Measurements from ENCODE around the gene TCF20.

The TCF20 gene

GRCh38 chr22:42300259-42301076 lies 30.0 kb upstream of the TCF20 start:
- DNase-seq (ENCODE audit: low read depth), result no peak

GRCh38 chr22:42299586-42300258 lies 29.3 kb upstream of the TCF20 start:
- DNase-seq (ENCODE audit: low read depth), result peak; percentile 23

- DNase-seq (ENCODE audit: low read depth), result no peak
Measured at GRCh38 chr22:42298746-42299145, 28.3 kb upstream of the TCF20 start.

- no peak for DNase-seq (ENCODE audit: low read depth)
Measured at GRCh38 chr22:42297778-42298177, 27.3 kb upstream of the TCF20 start.

GRCh38 chr22:42296883-42297282 lies 26.4 kb upstream of the TCF20 start:
- no peak for DNase-seq (ENCODE audit: low read depth)

- DNase-seq (ENCODE audit: low read depth), result no peak
Measured at GRCh38 chr22:42296381-42296853, 26.0 kb upstream of the TCF20 start.

GRCh38 chr22:42294034-42294985 lies 23.9 kb upstream of the TCF20 start:
- DNase-seq (ENCODE audit: low read depth), result no peak

GRCh38 chr22:42292732-42293520 lies 22.5 kb upstream of the TCF20 start:
- no peak for DNase-seq (ENCODE audit: low read depth)

GRCh38 chr22:42291287-42291686 lies 20.8 kb upstream of the TCF20 start:
- DNase-seq (ENCODE audit: low read depth), result no peak

- no peak for DNase-seq (ENCODE audit: low read depth)
Measured at GRCh38 chr22:42289671-42290541, 19.5 kb upstream of the TCF20 start.

GRCh38 chr22:42288791-42289190 lies 18.3 kb upstream of the TCF20 start:
- DNase-seq (ENCODE audit: low read depth), result no peak

- no peak for DNase-seq (ENCODE audit: low read depth)
Measured at GRCh38 chr22:42287174-42287890, 16.9 kb upstream of the TCF20 start.

GRCh38 chr22:42286205-42286604 lies 15.8 kb upstream of the TCF20 start:
- no peak for DNase-seq (ENCODE audit: low read depth)

GRCh38 chr22:42285604-42286003 lies 15.2 kb upstream of the TCF20 start:
- no peak for DNase-seq (ENCODE audit: low read depth)

GRCh38 chr22:42284643-42285181 lies 14.3 kb upstream of the TCF20 start:
- no peak for DNase-seq (ENCODE audit: low read depth)

GRCh38 chr22:42284202-42284591 lies 13.7 kb upstream of the TCF20 start:
- no peak for DNase-seq (ENCODE audit: low read depth)

GRCh38 chr22:42283278-42284201 lies 13.1 kb upstream of the TCF20 start:
- DNase-seq (ENCODE audit: low read depth), result peak; percentile 33

- DNase-seq (ENCODE audit: low read depth), result no peak
Measured at GRCh38 chr22:42282943-42283277, 12.5 kb upstream of the TCF20 start.

Data from activated T-cell treated with anti-CD3 and anti-CD28 coated beads for 48 hours (primary cell).